ENCODE measurements around the gene PLPPR2. TPM values are rescaled to one million over a fixed set of nuclear protein-coding genes. Genes with fewer than 3 reads are reported as not detected.

PLPPR2 gene
- total RNA-seq, 1 experiment from 2014 or later: 5.6 TPM

DNA sequence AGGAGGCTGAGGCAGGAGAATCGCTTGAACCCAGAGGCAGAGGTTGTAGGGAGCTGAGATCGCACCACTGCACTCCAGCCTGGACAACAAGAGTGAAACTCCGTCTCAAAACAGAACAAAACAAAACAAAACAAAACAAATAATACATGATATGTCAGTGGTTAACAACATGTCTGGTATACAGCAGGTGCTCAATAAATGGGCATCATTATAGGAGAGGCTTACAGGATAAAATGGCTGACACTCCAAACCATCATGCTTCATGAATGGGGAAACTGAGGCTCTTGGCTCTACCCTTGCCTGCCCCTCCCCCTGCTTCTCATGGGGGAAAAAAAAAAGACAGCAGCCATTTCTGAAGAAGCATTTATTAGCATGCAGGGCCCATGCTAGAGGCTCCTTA, 12.8 kb upstream of the PLPPR2 start:
- POLR2A ChIA-PET: no interaction called here
- Histone ChIP-seq H3K36me3 (ENCODE audit: control insufficient read depth, insufficient read depth, low read length) (peaks cover 1% of the 10 kb centered on the region; the same call in 1 of the 2 replicates), H3K4me1 (peaks cover 31% of the 10 kb centered on the region), H3K27me3 (replicated peaks; ENCODE audit: control insufficient read depth, insufficient read depth, low read length) (no peaks in the 10 kb centered on the region), H3K4me3 (ENCODE audit: low read depth, low read length) (no peak overlapping the region), H3K9me3 (no peaks in the 10 kb centered on the region)
- CTCF ChIA-PET: no interaction called here
- TF ChIP-seq, protein P1, sequence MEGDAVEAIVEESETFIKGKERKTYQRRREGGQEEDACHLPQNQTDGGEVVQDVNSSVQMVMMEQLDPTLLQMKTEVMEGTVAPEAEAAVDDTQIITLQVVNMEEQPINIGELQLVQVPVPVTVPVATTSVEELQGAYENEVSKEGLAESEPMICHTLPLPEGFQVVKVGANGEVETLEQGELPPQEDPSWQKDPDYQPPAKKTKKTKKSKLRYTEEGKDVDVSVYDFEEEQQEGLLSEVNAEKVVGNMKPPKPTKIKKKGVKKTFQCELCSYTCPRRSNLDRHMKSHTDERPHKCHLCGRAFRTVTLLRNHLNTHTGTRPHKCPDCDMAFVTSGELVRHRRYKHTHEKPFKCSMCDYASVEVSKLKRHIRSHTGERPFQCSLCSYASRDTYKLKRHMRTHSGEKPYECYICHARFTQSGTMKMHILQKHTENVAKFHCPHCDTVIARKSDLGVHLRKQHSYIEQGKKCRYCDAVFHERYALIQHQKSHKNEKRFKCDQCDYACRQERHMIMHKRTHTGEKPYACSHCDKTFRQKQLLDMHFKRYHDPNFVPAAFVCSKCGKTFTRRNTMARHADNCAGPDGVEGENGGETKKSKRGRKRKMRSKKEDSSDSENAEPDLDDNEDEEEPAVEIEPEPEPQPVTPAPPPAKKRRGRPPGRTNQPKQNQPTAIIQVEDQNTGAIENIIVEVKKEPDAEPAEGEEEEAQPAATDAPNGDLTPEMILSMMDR (IDR thresholded peaks at IDR 0.05; ENCODE audit: insufficient read depth in 1 of 2, low read depth in 1 of 2, low read length in 1 of 2, severe bottlenecking in 1 of 2, unreplicated experiment in 1 of 2): no peak
- DNase-seq: no peak
- Mint-ChIP-seq H3K9me3 (ENCODE audit: unreplicated experiment) (no peaks in the 10 kb centered on the region), H3K27me3 (ENCODE audit: insufficient read depth, unreplicated experiment) (no peaks in the 10 kb centered on the region), H3K4me3 (ENCODE audit: unreplicated experiment) (no peak overlapping the region), H3K36me3 (ENCODE audit: insufficient read depth, unreplicated experiment) (peaks cover 10% of the 10 kb centered on the region), H3K4me1 (ENCODE audit: low read depth, unreplicated experiment) (peaks cover 30% of the 10 kb centered on the region), H3K27ac (ENCODE audit: unreplicated experiment) (no peak overlapping the region)
- no TSS peak for BruUV-seq (replicated peaks)
- intact Hi-C loops (cut with micrococcal nuclease; ENCODE audit: unreplicated experiment): no loop called here

DNA sequence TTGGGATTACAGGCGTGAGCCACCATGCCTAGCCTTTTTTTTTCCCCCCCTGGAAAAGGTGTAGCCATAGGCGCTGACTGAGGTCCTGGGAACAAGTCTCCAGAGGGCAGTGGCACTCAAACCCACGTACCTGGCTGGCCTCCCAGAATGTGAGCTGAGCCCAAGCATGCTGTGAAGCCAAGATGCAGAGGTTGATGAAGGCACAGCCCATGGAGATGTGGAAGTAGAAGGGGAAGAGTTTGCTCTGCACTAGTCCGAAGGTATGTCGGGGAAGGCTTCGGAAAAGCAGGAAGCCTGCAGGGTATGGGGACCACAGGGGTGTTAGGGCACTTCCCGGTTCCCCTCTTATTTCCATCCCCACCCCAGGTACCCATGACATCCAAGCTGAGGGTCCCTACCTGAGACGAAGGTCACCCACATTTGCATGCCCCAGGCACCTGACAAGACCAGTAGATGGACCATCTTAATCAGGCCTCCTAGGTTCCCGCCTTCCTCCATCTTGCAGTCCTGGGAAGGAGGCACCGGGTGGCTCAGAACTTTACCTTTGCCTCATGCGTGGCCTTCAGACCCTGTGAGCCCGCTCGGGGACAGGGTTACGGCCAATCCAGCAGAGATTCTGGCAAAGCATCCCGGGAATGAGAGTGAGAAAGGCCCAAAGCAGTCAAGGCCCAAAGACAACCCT, 10.0 kb upstream of the PLPPR2 start:
- CTCF ChIA-PET: interaction anchor here (0.6 to 3.5 kb wide), 6 partner anchors 36 to 191 kb away, joined by 4 to 22 read pairs (median 8); partner anchors contain the start of genes ODAD3, PRKCSH and ZNF653
- Mint-ChIP-seq H3K4me3 (ENCODE audit: unreplicated experiment) (peak overlapping the region; percentile 94), H3K27me3 (ENCODE audit: insufficient read depth, unreplicated experiment) (no peaks in the 10 kb centered on the region), H3K27ac (ENCODE audit: unreplicated experiment) (peak overlapping the region; percentile 92), H3K9me3 (ENCODE audit: unreplicated experiment) (no peaks in the 10 kb centered on the region), H3K36me3 (ENCODE audit: insufficient read depth, unreplicated experiment) (peaks cover 10% of the 10 kb centered on the region), H3K4me1 (ENCODE audit: low read depth, unreplicated experiment) (peaks cover 29% of the 10 kb centered on the region)
- intact Hi-C loops (cut with micrococcal nuclease; ENCODE audit: unreplicated experiment): no loop called here
- peaks cover 17% of the 10 kb centered on the region for H3K4me1 ChIP-seq
- POLR2A ChIA-PET: interaction anchor here (1.1 to 1.9 kb wide), 2 partner anchors 29 to 36 kb away, joined by 6 to 15 read pairs; partner anchors contain the start of gene SWSAP1
- no peaks in the 10 kb centered on the region for H3K27me3 ChIP-seq (replicated peaks; ENCODE audit: control insufficient read depth, insufficient read depth, low read length)
- peak overlapping the region; percentile 47 for H3K4me3 ChIP-seq (ENCODE audit: low read depth, low read length)
- peaks cover 1% of the 10 kb centered on the region; the same call in 1 of the 2 replicates for H3K36me3 ChIP-seq (ENCODE audit: control insufficient read depth, insufficient read depth, low read length)
- no peaks in the 10 kb centered on the region for H3K9me3 ChIP-seq
- TF ChIP-seq, protein P1 (IDR thresholded peaks at IDR 0.05; ENCODE audit: insufficient read depth in 1 of 2, low read depth in 1 of 2, low read length in 1 of 2, severe bottlenecking in 1 of 2, unreplicated experiment in 1 of 2): no peak
- DNase-seq: no peak
- BruUV-seq (replicated peaks): no TSS peak

DNA sequence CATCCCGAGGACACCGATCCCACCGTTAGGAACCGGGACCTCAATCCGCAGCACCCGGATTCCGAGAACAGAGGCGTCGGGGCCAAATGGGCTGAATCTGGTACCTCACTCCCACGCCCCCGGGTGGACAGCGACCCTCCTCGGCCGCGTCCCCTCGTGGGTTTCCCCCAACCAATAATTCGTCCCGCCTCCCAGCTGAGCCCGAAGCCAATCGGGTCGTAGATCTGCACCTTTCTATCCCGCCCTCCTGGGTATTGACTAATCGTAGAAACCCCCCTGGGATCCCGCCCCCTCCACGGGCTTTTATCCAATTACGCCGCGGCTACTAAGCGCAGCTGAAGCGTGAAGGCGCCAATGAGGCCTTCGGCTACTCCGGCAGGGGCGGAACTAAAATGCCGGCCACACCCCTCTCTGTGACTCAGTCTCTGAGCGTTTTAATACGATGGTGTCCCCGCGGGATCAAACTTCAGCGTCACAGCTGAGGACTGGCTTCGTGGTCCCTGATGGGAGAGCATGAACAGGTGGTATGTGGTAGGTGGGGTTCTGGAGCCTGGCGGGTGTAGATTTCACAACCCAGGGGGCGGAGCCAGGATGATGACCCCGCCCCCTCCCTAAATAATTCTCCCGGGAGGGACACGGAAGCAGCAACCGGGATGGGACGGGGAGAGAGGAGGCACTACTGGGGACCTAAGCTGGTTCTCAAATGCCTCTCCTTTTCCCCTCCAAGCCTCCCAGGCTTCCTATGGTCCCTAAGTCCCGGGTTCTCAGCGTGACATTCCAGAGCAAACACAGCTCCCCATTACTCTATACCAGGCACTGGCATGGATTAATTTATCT, 8.9 kb upstream of the PLPPR2 start, which contains the start of the genes CCDC159 and TMEM205:
Gene CCDC159, plus strand, starts transcription at position 416 of the 837 bp plus-strand sequence. Its CDS starts 88 bp downstream, at position 504.
Gene TMEM205, minus strand, starts transcription at position 165 of the 837 bp plus-strand sequence. CDS start 649 bp downstream, outside the sequence.
- ChIA-PET CTCF (interaction anchor here (0.5 to 3.5 kb wide), 6 partner anchors 24 to 405 kb away, joined by 3 to 22 read pairs (median 6); partner anchors contain the start of gene PRKCSH), POLR2A (interaction anchor here (0.6 to 1.9 kb wide), 6 partner anchors 9 to 148 kb away, joined by 3 to 15 read pairs (median 6); partner anchors contain the start of genes KANK2 and SWSAP1)
- no peaks in the 10 kb centered on the region for H3K27me3 Mint-ChIP-seq (ENCODE audit: insufficient read depth, unreplicated experiment)
- no peaks in the 10 kb centered on the region for H3K9me3 Mint-ChIP-seq (ENCODE audit: unreplicated experiment)
- Histone ChIP-seq H3K4me1 (peaks cover 17% of the 10 kb centered on the region), H3K9me3 (no peaks in the 10 kb centered on the region), H3K27me3 (replicated peaks; ENCODE audit: control insufficient read depth, insufficient read depth, low read length) (no peaks in the 10 kb centered on the region), H3K36me3 (ENCODE audit: control insufficient read depth, insufficient read depth, low read length) (peaks cover 1% of the 10 kb centered on the region; the same call in 1 of the 2 replicates), H3K4me3 (ENCODE audit: low read depth, low read length) (peak within 1 kb of the TSS; percentile 47)
- peaks cover 29% of the 10 kb centered on the region for H3K4me1 Mint-ChIP-seq (ENCODE audit: low read depth, unreplicated experiment)
- H3K36me3 Mint-ChIP-seq (ENCODE audit: insufficient read depth, unreplicated experiment): peaks cover 10% of the 10 kb centered on the region
- peak within 1 kb of the TSS; percentile 94 for H3K4me3 Mint-ChIP-seq (ENCODE audit: unreplicated experiment)
- peak within 1 kb of the TSS; percentile 92 for H3K27ac Mint-ChIP-seq (ENCODE audit: unreplicated experiment)
- peak; percentile 97 to 98 for DNase-seq
- intact Hi-C loops (cut with micrococcal nuclease; ENCODE audit: unreplicated experiment): loop anchor here (1.0 to 2.0 kb wide), 3 partner anchors 9 to 89 kb away; partner anchors contain the start of genes ODAD3, PLPPR2, PRKCSH and SWSAP1
- BruUV-seq (replicated peaks): no TSS peak
- TF ChIP-seq, protein P1 (IDR thresholded peaks at IDR 0.05; ENCODE audit: insufficient read depth in 1 of 2, low read depth in 1 of 2, low read length in 1 of 2, severe bottlenecking in 1 of 2, unreplicated experiment in 1 of 2): peak in 1 of 2 experiments; percentile 1

All from Caco-2 (cell line).